GM11168 (cell line): ENCODE data around the gene DUSP1.

Source experiments
- in situ Hi-C: fragments of 300-500 bp; cut with MboI; formaldehyde crosslinking; loops from one replicate; pipeline ENCODE4 v1.12.0; 2022; ENCODE audit warnings: low sequenced_read_pairs; ENCODE audit not compliant: unreplicated experiment

DUSP1 gene

GRCh38 chr5:172766287-172767108 is 4.5 kb downstream of the DUSP1 start:
- in situ Hi-C loops, result no loop called here

GRCh38 chr5:172765766-172766286 is 5.2 kb downstream of the DUSP1 start:
- in situ Hi-C loops, result no loop called here

DNA sequence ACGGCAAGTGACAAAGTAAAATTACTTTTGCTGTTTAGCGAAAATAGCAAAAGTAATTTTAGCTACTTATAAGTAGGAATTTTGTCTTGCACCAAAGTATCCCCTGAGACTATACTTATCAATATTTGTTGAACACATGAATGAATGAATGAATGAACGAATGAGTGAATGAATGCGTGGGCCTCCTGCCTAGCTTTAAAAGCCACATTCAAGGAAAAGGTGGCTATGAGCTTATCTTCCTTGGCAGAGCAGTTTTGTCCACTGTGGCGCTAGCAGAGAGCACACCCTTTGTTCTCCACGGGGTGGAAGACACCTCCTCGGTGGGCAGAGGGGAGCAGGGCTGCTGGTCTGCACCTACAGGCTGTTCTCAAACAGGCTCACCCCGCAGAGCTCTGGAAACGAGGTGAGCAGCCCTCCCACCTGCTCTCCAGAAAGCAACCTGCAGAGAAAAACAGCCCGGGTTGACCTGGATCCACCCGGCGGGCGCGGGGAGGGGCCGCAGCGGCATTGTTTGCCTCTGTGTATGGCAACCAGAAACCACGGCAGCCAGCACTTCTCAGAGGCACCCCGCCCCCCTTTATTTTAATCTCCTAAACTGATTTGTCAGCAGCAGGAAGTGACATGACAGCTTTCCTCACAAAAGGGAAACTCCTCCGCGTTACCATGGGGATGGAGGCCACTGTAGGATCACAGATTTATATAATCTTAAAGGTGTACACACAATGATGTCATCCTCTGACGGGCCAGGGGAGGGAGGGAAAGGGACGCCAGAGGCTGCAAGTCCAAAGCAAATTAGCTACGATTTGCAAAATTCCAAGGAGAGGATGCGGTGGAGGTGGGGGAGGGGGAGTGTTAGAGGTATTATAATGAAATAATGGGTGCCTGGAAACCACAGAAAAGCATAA is 5.9 kb downstream of the DUSP1 start:
- in situ Hi-C loops, result no loop called here

DNA sequence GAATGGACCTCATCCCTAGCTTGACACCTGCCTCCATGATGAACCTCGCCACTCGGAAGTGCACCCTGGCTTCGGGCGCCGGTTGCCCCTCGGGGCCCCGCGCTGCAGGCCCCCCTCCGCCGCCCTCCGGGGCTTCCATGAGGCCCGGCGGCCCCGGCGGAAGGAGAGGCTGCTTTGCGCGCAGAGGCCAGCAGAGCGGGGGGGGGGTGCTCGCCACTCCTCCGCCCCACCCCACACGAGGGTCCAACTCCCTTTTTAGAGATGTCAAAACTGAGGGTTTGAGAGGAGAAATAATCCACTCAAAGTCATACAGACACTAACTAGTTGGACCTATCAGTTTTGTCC is 7.9 kb downstream of the DUSP1 start:
- in situ Hi-C loops, result no loop called here

DNA sequence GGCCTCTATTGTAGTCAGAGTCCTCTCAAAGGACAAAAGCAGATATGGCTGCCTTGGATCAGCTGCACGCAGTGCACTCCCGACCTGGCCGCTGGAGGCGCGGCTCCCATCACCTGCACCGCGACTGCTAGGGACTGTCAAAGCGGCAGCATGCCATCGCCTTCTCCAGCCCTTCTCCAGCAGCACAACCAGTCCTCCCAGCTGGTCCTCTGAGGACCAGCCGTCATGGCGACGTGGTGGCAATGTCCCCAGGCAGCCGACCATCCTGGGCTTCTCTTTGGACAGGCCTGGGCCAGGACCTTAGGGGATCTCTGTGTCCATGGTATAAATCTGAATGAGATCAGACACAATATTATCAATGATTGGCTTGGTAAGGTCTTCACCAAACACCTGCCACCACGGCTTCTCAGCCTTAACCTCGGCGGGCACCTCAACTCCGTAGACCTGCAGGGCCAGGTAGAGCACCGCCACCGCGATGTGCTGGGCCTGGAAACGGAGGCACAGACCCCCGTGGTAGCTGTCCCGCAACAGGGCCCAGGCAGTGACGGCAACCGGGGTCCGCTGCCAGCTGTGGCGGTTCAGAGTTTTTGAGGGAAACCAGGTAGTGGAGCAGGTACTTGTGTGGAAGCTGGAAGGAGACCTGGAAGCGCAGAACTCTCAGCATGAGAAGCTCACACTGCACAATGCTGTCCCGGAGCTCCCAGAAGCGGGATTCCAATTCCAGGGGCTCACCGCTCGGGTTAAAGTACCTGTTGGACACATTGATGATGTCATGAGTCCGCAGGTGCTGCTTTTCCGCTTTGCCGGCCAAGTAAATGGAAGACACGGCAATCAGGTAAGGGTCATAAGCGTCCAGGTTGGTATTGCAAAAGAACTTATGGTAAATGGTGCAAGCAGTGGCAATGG is 8.5 kb downstream of the DUSP1 start:
- in situ Hi-C loops, result no loop called here

- in situ Hi-C loops, result no loop called here
Observed at GRCh38 chr5:172760959-172761358, 10.0 kb downstream of the DUSP1 start.

DNA sequence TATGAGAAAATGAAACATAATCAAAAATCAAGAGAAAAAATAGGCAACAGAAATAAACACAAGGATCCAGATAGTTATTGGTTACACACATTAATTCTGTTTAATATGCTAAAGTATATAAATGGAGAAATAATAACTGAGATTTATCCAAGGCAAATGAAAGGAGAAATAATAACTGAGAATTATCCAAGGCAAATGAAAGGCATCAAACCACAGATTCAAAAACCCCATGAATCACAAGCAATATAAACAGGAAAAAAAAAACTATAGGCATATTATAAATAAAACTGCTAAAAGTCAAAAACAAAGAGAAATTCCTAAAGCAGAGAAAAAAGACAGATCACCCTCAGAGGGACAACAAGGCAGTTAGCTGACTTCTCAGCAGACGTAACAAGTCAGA is 10.9 kb downstream of the DUSP1 start:
- in situ Hi-C loops, result no loop called here

DNA sequence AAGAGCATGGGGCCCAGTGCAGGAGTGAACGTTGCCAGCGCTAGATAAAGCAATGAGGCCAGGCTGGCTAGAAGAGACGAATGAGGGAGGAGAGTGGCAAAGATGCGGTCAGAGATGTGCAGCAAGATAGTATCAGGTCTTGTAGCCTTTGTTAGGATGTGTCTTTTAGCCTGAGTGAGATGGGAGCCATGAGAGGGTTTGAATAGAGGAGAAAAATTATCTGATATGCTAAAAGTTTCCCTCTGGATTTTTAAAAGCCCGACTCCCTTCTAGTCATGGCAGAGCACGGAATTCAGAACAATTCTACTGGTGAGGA is 12.2 kb downstream of the DUSP1 start:
- in situ Hi-C loops, result no loop called here

GRCh38 chr5:172758077-172758833 is 12.7 kb downstream of the DUSP1 start:
- in situ Hi-C loops, result no loop called here

DNA sequence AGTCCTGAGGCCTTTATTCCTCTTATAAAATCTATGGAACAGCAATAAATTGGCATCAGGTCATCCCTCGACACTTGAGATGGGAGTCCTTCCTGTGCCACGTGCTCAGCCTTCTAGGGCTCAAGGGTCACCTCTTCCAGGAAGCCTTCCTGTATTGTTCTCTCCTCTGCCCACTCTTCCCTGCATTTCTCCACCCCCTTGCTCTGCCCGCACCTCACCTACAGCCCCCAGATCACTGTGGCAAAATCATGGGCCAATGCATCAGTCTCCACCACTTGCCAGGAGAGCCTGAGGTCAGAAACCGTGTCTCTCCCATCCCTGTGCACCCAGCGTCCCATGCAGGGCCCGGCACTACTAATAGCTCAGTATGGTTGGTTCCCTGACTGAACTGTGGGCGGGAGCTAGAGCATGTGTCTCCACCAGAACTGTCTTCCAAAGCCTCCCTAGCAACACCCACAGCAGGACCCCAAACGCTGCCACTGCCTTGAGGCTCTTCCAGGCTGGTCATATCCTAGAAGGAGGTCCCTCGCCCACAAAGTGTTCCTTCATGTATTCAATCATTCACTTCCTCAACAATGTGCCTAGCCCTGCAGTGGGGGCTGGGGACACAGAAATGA is 13.5 kb downstream of the DUSP1 start:
- in situ Hi-C loops, result no loop called here

- in situ Hi-C loops, result no loop called here
Observed at GRCh38 chr5:172756764-172757393, 14.1 kb downstream of the DUSP1 start.

DNA sequence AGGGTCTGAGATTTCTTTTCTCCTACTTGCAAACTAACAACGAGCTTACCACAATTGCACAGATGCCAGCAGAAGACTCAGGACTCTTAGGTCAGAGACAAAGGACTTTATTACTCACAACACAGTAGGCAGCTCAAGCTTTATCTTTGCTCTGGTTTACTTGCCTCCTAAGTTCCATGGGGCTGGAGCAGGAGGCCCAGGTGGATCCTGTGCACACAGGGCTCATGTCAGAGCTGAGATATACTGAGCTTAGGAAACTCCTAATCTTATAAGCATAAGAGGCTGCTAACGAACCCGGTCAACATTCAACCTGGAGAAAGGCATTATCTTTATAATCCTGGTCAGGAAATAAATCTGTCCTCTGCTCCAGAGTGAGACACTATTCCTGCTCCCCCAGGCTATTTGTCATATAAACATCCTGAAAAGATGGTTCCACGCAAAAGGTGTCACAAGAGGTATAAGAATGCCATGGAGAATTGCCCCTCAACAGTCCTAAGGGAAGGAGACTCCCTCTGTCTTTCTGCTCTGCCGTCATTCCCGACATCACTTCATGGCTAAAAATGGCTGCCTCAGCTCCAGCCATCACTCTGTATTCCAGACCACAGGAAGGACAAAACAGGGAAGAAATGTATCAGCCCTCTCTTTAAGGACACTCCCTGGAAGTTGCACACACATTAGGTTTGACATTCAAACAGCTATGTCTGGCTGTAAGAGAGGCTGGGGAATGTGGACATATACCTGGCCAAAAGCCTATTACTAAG is 16.2 kb downstream of the DUSP1 start:
- in situ Hi-C loops, result no loop called here

DNA sequence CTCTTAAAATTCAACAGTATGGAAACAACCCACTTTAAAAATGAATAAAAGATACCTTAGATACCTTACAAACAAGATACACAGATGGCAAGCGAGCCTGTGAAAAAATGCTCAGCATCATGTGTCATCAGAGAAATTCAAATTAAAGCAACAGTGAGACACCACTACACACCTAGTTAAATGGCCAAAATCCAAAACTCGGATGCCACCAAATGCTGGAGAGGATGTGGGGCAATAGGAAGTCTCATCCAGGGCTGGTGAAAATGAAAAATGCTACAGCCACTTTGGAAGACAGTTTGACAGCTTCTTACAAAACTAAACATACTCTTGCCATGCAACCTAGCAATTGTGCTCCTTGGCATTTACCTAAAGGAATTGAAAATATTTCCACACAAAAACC is 17.9 kb downstream of the DUSP1 start:
- in situ Hi-C loops, result no loop called here

GRCh38 chr5:172751761-172752510 is 19.1 kb downstream of the DUSP1 start:
- in situ Hi-C loops, result no loop called here

GRCh38 chr5:172749881-172750633 is 20.9 kb downstream of the DUSP1 start:
- in situ Hi-C loops, result no loop called here

DNA sequence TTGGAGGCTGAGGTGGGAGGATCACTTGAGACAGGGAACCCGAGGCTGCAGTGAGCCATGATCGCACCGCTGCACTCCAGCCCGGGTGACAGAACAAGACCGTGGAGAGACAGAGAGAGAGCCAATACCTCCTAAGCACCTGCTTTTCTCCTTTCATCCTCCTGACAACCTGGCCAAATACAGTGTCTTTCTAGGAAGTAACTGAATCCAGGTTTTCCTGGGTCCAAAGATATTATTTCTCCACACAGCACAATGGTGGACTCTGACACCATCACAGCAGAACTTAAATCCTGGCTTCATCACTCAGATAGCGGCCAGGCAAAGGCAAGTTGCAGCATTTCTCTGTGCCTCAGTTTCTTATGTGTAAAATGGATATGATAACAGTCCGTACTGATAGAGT is 21.9 kb downstream of the DUSP1 start:
- in situ Hi-C loops, result no loop called here

DNA sequence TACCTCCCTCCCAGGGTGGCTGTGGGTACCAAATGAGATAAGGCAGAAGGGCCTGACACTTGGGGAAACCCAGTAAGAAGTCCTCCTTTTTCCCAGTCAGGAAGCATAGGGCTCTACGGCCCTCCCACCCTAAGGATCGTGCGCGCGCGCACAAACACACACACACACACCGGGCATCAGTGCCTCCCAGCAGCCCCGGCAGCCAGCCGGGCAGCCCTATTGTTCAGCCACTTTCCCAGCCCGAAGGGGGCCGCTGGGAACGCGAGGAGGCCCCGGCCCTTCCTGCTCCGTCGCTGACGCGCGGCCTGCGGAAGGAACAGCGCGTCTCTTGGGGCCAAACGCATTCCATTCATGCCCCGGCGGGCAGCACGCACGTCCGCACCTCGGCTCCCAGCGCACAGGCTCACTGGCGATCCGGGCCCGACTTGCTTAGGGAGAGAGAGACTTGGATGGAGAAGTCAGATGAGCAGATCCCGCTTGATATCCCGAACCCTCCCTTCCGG is 22.6 kb downstream of the DUSP1 start:
- in situ Hi-C loops, result no loop called here
